Type B pancreatic cell (in vitro differentiated cells): ENCODE results near the gene ADCY4. TPM values are rescaled to one million over a fixed set of nuclear protein-coding genes. Genes with fewer than 3 reads are reported as not detected.

Experiments
- DNase-seq: peaks from one replicate; pipeline ENCODE4 v3.0.0; 2021; ENCODE audit warnings: mixed read lengths; ENCODE audit not compliant: unreplicated experiment; ENCODE audit errors: extremely low spot score
- H3K27ac Mint-ChIP-seq: 2 replicates; pipeline ENCODE4 v1.8.0; 2021; ENCODE audit warnings: mild to moderate bottlenecking, mixed read lengths
- H3K27me3 Mint-ChIP-seq: 2 replicates; pipeline ENCODE4 v1.8.0; 2021; ENCODE audit warnings: mixed read lengths
- H3K36me3 Mint-ChIP-seq: 2 replicates; pipeline ENCODE4 v1.8.0; 2021; ENCODE audit warnings: mixed read lengths
- H3K4me1 Mint-ChIP-seq: one replicate; pipeline ENCODE4 v1.8.0; 2021; ENCODE audit warnings: mixed read lengths; ENCODE audit not compliant: unreplicated experiment
- H3K4me3 Mint-ChIP-seq: 2 replicates; pipeline ENCODE4 v1.8.0; 2021; ENCODE audit warnings: mild to moderate bottlenecking, mixed read lengths
- H3K9me3 Mint-ChIP-seq: 2 replicates; pipeline ENCODE4 v1.8.0; 2021; ENCODE audit warnings: mixed read lengths
- CTCF ChIP-seq: fragments of 200-600 bp; sonication (generic); conservative IDR thresholded peaks from 2 replicates; pipeline ENCODE4 v1.5.0; 2021; ENCODE audit warnings: antibody characterized with exemption, mild to moderate bottlenecking
- long read RNA-seq: library from polyadenylated mRNA; unstranded; transcript quantifications from one replicate; pipeline ENCODE4 v2.0.0, GENCODE V29; 2020
- total RNA-seq: library from RNA; stranded (reverse); gene quantifications from 2 replicates; pipeline ENCODE4 v1.2.1, GENCODE V29; 2021; ENCODE audit warnings: low replicate concordance

Gene ADCY4
- 2.2 and 2.5 TPM in 2 replicates for total RNA-seq
- long read RNA-seq: 0 reads

- no peaks in the 10 kb centered on the region for H3K9me3 Mint-ChIP-seq
- H3K4me3 Mint-ChIP-seq: peak within 1 kb of the TSS; percentile 83
- peaks cover 88% of the 10 kb centered on the region for H3K27me3 Mint-ChIP-seq
- no peak within 1 kb of the TSS for H3K27ac Mint-ChIP-seq
- H3K4me1 Mint-ChIP-seq: peaks cover 16% of the 10 kb centered on the region
- TF ChIP-seq CTCF: no peak
- H3K36me3 Mint-ChIP-seq: no peaks in the 10 kb centered on the region
- DNase-seq: no peak
These were observed at the start of gene ADCY4 for GRCh38 chr14:24334431-24335291. Gene ADCY4 (minus strand): TSS chr14:24335071. CDS start chr14:24334652, 419 bp downstream.

- no peak overlapping the region for H3K4me3 Mint-ChIP-seq
- no peak overlapping the region for H3K27ac Mint-ChIP-seq
- TF ChIP-seq CTCF: no peak
- H3K9me3 Mint-ChIP-seq: peaks cover 5% of the 10 kb centered on the region
- no peak for DNase-seq
- H3K4me1 Mint-ChIP-seq: peaks cover 27% of the 10 kb centered on the region
- H3K36me3 Mint-ChIP-seq: peaks cover 2% of the 10 kb centered on the region
- H3K27me3 Mint-ChIP-seq: no peaks in the 10 kb centered on the region
These were observed 49.3 kb upstream of the ADCY4 start for GRCh38 chr14:24384169-24384568.

- no peak for DNase-seq
- Mint-ChIP-seq H3K4me3 (no peak overlapping the region), H3K36me3 (peaks cover 4% of the 10 kb centered on the region), H3K27ac (no peak overlapping the region), H3K4me1 (peaks cover 30% of the 10 kb centered on the region), H3K27me3 (no peaks in the 10 kb centered on the region), H3K9me3 (no peaks in the 10 kb centered on the region)
- TF ChIP-seq CTCF: no peak
These were observed 47.1 kb upstream of the ADCY4 start for GRCh38 chr14:24382064-24382371.

- DNase-seq: no peak
- Mint-ChIP-seq H3K27ac (no peak overlapping the region), H3K27me3 (no peaks in the 10 kb centered on the region), H3K36me3 (peaks cover 4% of the 10 kb centered on the region), H3K4me3 (no peak overlapping the region), H3K9me3 (no peaks in the 10 kb centered on the region), H3K4me1 (peaks cover 32% of the 10 kb centered on the region)
- no peak for TF ChIP-seq CTCF
These were observed 46.6 kb upstream of the ADCY4 start for GRCh38 chr14:24381363-24382063.

GRCh38 chr14:24379907-24380730 lies 45.2 kb upstream of the ADCY4 start:
- DNase-seq: no peak
- H3K4me1 Mint-ChIP-seq: peaks cover 32% of the 10 kb centered on the region
- no peak for TF ChIP-seq CTCF
- H3K4me3 Mint-ChIP-seq: no peak overlapping the region
- H3K27me3 Mint-ChIP-seq: no peaks in the 10 kb centered on the region
- no peaks in the 10 kb centered on the region for H3K9me3 Mint-ChIP-seq
- no peak overlapping the region for H3K27ac Mint-ChIP-seq
- H3K36me3 Mint-ChIP-seq: peaks cover 4% of the 10 kb centered on the region
